Panc1 (cell line): ENCODE measurements around the gene NKD1. TPM values are rescaled to one million over a fixed set of nuclear protein-coding genes. Genes with fewer than 3 reads are reported as not detected.

Experiments used
- ATAC-seq: fragments of 200-7000 bp; cut with Tn5 transposase; 2 replicates; pipeline ENCODE4 v1.9.1; 2020; ENCODE audit warnings: mild to moderate bottlenecking, moderate library complexity
- BruUV-seq: library from RNA; stranded (reverse); fragments of 400-500 nt; replicated peaks from 2 replicates; lab custom pipeline; 2021; lab: Mats Ljungman, UMichigan
- CTCF ChIA-PET: fragments of 300-600 bp; sonication (Branson Sonifier 250); formaldehyde crosslinking; loops from one replicate; lab custom pipeline; 2022; ENCODE audit warnings: antibody characterized with exemption; lab: Charles Lee
- POLR2A ChIA-PET: fragments of 300-600 bp; sonication (Branson Sonifier 250); formaldehyde crosslinking; loops from one replicate; lab custom pipeline; 2022; ENCODE audit warnings: antibody characterized with exemption; lab: Charles Lee
- DNase-seq: peaks from one replicate; pipeline ENCODE4 v3.0.0-alpha.2; 2010; ENCODE audit warnings: low read depth, low spot score
- H3K27ac ChIP-seq: 2 replicates; pipeline ENCODE4 v1.5.1; 2011; ENCODE audit warnings: mild to moderate bottlenecking, low read length, inconsistent platforms
- H3K27me3 ChIP-seq: fragments of 200-500 bp; sonication (Bioruptor generic); 2 replicates; pipeline ENCODE4 v1.6.0; 2014; ENCODE audit warnings: low read length, inconsistent platforms; ENCODE audit not compliant: control insufficient read depth, insufficient read depth
- H3K36me3 ChIP-seq: fragments of 200-500 bp; sonication (Bioruptor generic); 2 replicates; pipeline ENCODE4 v1.5.1; 2014; ENCODE audit warnings: inconsistent platforms, mild to moderate bottlenecking, low read length, moderate library complexity; ENCODE audit not compliant: control insufficient read depth, insufficient read depth
- H3K4me1 ChIP-seq: 2 replicates; pipeline ENCODE4 v1.5.1; 2011; ENCODE audit warnings: inconsistent platforms, mild to moderate bottlenecking, low read length, moderate library complexity; ENCODE audit not compliant: control insufficient read depth, insufficient read depth
- H3K4me3 ChIP-seq, 2 experiments: 2 replicates each; pipeline ENCODE4 v1.5.1; 2011 to 2012; ENCODE audit warnings: low read depth in 2 of 2, low read length in 2 of 2, mild to moderate bottlenecking in 2 of 2, inconsistent platforms in 1 of 2, moderate library complexity in 1 of 2
- H3K9me3 ChIP-seq: fragments of 200-500 bp; sonication (Bioruptor generic); 2 replicates; pipeline ENCODE4 v1.5.1; 2014; ENCODE audit warnings: low read depth, mild to moderate bottlenecking, inconsistent platforms, low read length, moderate library complexity; ENCODE audit not compliant: control insufficient read depth, insufficient read depth
- CTCF ChIP-seq: fragments of 450-650 bp; IDR thresholded peaks from 2 replicates; pipeline ENCODE4 v1.5.1; 2017; ENCODE audit warnings: mild to moderate bottlenecking
- POLR2AphosphoS5 ChIP-seq: IDR thresholded peaks from 2 replicates; pipeline ENCODE4 v1.6.1; 2012; ENCODE audit warnings: mild to moderate bottlenecking, low read depth, low read length, moderate library complexity
- SIN3A ChIP-seq: IDR thresholded peaks from 2 replicates; pipeline ENCODE4 v1.6.1; 2012; ENCODE audit warnings: low read depth, mild to moderate bottlenecking, low read length, moderate library complexity, borderline replicate concordance; ENCODE audit not compliant: insufficient read depth
- TCF7L2 ChIP-seq: IDR thresholded peaks from 2 replicates; pipeline ENCODE4 v1.6.1; 2011; ENCODE audit warnings: mild to moderate bottlenecking, low read depth, low read length, inconsistent platforms
- in situ Hi-C: cut with HindIII; loops from 2 replicates; pipeline ENCODE4 v1.10.0; 2016; ENCODE audit warnings: low sequenced_read_pairs, low pct_unique_long_range_greater_than_20kb
- intact Hi-C: fragments of 100-400 bp; cut with micrococcal nuclease; formaldehyde crosslinking; loops from one replicate; pipeline ENCODE4 v1.10.0; 2022; ENCODE audit not compliant: unreplicated experiment
- total RNA-seq: library from RNA; stranded (reverse); gene quantifications from one replicate; pipeline ENCODE4 v1.2.1, GENCODE V29; 2021; ENCODE audit not compliant: unreplicated experiment
- TF ChIP-seq, protein P1 (sequence below), 2 experiments: IDR thresholded peaks; 2 replicates each; pipeline ENCODE4 v1.6.1; 2011 to 2012; ENCODE audit warnings: low read depth in 2 of 2, control low read depth in 1 of 2, low read length in 1 of 2, mild to moderate bottlenecking in 1 of 2, moderate library complexity in 1 of 2; ENCODE audit not compliant: insufficient read depth in 1 of 2

NKD1 gene
- total RNA-seq, 1 experiment from 2014 or later = 0.18 TPM

DNA sequence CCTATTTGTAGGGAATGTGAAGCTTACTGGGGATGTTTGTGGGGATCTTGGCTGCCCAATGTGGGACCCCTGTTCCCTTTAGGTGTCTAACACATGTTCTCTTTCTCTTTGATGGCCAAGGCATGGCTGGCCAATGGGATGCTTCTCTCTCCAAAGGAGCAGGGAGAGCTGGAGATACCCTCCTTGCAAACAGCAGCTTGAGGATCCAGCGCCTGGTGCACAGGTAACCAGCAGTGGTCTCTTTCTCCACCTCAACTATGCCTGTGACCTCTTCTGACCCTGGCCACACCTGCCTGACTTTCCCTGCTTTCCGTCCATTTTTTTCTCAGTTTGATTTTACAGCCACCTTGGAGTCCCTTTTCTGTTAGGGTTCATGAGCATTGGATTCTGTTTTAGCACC, 16.8 kb upstream of the NKD1 start:
- H3K27ac ChIP-seq = no peak overlapping the region
- ChIA-PET CTCF (no interaction called here), POLR2A (no interaction called here)
- intact Hi-C loops = no loop called here
- no peaks in the 10 kb centered on the region for H3K36me3 ChIP-seq
- in situ Hi-C loops = no loop called here
- no peak for DNase-seq
- no peaks in the 10 kb centered on the region; the same call in 1 of the 2 replicates for H3K27me3 ChIP-seq
- no peaks in the 10 kb centered on the region for H3K4me1 ChIP-seq
- no peak for ATAC-seq
- TF ChIP-seq TCF7L2 = no peak
- no peak for TF ChIP-seq SIN3A
- no peak for TF ChIP-seq POLR2AphosphoS5
- TF ChIP-seq, protein P1, sequence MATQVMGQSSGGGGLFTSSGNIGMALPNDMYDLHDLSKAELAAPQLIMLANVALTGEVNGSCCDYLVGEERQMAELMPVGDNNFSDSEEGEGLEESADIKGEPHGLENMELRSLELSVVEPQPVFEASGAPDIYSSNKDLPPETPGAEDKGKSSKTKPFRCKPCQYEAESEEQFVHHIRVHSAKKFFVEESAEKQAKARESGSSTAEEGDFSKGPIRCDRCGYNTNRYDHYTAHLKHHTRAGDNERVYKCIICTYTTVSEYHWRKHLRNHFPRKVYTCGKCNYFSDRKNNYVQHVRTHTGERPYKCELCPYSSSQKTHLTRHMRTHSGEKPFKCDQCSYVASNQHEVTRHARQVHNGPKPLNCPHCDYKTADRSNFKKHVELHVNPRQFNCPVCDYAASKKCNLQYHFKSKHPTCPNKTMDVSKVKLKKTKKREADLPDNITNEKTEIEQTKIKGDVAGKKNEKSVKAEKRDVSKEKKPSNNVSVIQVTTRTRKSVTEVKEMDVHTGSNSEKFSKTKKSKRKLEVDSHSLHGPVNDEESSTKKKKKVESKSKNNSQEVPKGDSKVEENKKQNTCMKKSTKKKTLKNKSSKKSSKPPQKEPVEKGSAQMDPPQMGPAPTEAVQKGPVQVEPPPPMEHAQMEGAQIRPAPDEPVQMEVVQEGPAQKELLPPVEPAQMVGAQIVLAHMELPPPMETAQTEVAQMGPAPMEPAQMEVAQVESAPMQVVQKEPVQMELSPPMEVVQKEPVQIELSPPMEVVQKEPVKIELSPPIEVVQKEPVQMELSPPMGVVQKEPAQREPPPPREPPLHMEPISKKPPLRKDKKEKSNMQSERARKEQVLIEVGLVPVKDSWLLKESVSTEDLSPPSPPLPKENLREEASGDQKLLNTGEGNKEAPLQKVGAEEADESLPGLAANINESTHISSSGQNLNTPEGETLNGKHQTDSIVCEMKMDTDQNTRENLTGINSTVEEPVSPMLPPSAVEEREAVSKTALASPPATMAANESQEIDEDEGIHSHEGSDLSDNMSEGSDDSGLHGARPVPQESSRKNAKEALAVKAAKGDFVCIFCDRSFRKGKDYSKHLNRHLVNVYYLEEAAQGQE (IDR thresholded peaks at IDR 0.05; ENCODE audit: insufficient read depth in 1 of 2, low read depth in 2 of 2, low read length in 1 of 2) = no peak
- TF ChIP-seq CTCF = no peak
- BruUV-seq = no TSS peak
- H3K4me3 ChIP-seq = no peak overlapping the region
- H3K9me3 ChIP-seq = no peaks in the 10 kb centered on the region

GRCh38 chr16:50531901-50532300, 16.3 kb upstream of the NKD1 start:
- intact Hi-C loops = no loop called here
- Histone ChIP-seq H3K9me3 (no peaks in the 10 kb centered on the region), H3K36me3 (no peaks in the 10 kb centered on the region), H3K4me3 (no peak overlapping the region), H3K27me3 (no peaks in the 10 kb centered on the region; the same call in 1 of the 2 replicates), H3K27ac (no peak overlapping the region), H3K4me1 (no peaks in the 10 kb centered on the region)
- BruUV-seq = no TSS peak
- ATAC-seq (no peak), DNase-seq (no peak)
- in situ Hi-C loops = no loop called here
- ChIA-PET POLR2A (no interaction called here), CTCF (no interaction called here)
- TF ChIP-seq POLR2AphosphoS5 = no peak
- TF ChIP-seq, protein P1 (IDR thresholded peaks at IDR 0.05; ENCODE audit: insufficient read depth in 1 of 2, low read depth in 2 of 2, low read length in 1 of 2) = no peak
- no peak for TF ChIP-seq SIN3A
- TF ChIP-seq CTCF = no peak
- TF ChIP-seq TCF7L2 = no peak
